DOHH2 (cell line): ENCODE results near the gene SYNPO2.

Source experiments
- H3F3A ChIP-seq: fragments of 200-600 bp; sonication (generic), shearing (Covaris generic); 2 replicates; pipeline ENCODE4 v1.6.0; 2016; ENCODE audit warnings: antibody characterized with exemption, mild to moderate bottlenecking; ENCODE audit not compliant: control insufficient read depth, insufficient read depth
- H3K27ac ChIP-seq: fragments of 200-600 bp; sonication (generic); 2 replicates; pipeline ENCODE4 v1.5.1; 2014; ENCODE audit warnings: low read depth, mild to moderate bottlenecking, low read length, moderate library complexity
- H3K27me3 ChIP-seq: fragments of 200-600 bp; sonication (generic); 2 replicates; pipeline ENCODE4 v1.6.1; 2014; ENCODE audit warnings: mild to moderate bottlenecking, low read length, mixed read lengths; ENCODE audit not compliant: control insufficient read depth
- H3K36me3 ChIP-seq: fragments of 200-600 bp; sonication (generic); 2 replicates; pipeline ENCODE4 v1.6.1; 2014; ENCODE audit warnings: mild to moderate bottlenecking, low read length, moderate library complexity, mixed read lengths; ENCODE audit not compliant: control insufficient read depth
- H3K4me1 ChIP-seq: fragments of 200-600 bp; sonication (generic); 2 replicates; pipeline ENCODE4 v1.6.1; 2014; ENCODE audit warnings: mild to moderate bottlenecking, low read length, mixed read lengths; ENCODE audit not compliant: control insufficient read depth
- H3K4me2 ChIP-seq: fragments of 200-600 bp; sonication (generic); 2 replicates; pipeline ENCODE4 v1.6.0; 2014; ENCODE audit warnings: mild to moderate bottlenecking, low read length, moderate library complexity
- H3K4me3 ChIP-seq: fragments of 200-600 bp; sonication (generic); 2 replicates; pipeline ENCODE4 v1.5.1; 2014; ENCODE audit warnings: mild to moderate bottlenecking, low read length, mixed read lengths
- H3K79me2 ChIP-seq: fragments of 200-600 bp; sonication (generic); 2 replicates; pipeline ENCODE4 v1.6.1; 2014; ENCODE audit warnings: mild to moderate bottlenecking, low read length, mixed read lengths; ENCODE audit not compliant: control insufficient read depth
- H3K9me2 ChIP-seq: fragments of 200-600 bp; sonication (generic); replicated peaks from 2 replicates; pipeline ENCODE4 v1.6.1; 2014; ENCODE audit warnings: mild to moderate bottlenecking, low read length, mixed read lengths; ENCODE audit not compliant: control insufficient read depth
- H3K9me3 ChIP-seq: fragments of 200-600 bp; sonication (generic); 2 replicates; pipeline ENCODE4 v1.6.1; 2014; ENCODE audit warnings: antibody characterized with exemption, low read length, mixed read lengths; ENCODE audit not compliant: control insufficient read depth, insufficient read depth
- H4K20me1 ChIP-seq: fragments of 200-600 bp; sonication (generic); 2 replicates; pipeline ENCODE4 v1.6.0; 2014; ENCODE audit warnings: low read depth, mild to moderate bottlenecking, antibody characterized with exemption, low read length, moderate library complexity; ENCODE audit not compliant: control insufficient read depth, insufficient read depth
- CTCF ChIP-seq: fragments of 200-600 bp; sonication (generic); IDR thresholded peaks from one replicate; pipeline ENCODE4 v1.5.1; 2014; ENCODE audit warnings: antibody characterized with exemption, mild to moderate bottlenecking, low read depth, low read length; ENCODE audit not compliant: poor library complexity, severe bottlenecking
- EZH2phosphoT487 ChIP-seq: fragments of 200-600 bp; sonication (generic); IDR thresholded peaks from 2 replicates; pipeline ENCODE4 v1.6.1; 2017; ENCODE audit warnings: borderline replicate concordance, mild to moderate bottlenecking, antibody characterized with exemption, low read length, moderate library complexity, mixed read lengths

SYNPO2 gene

GRCh38 chr4:118988635-118988972, 100.0 kb downstream of the SYNPO2 start:
- Histone ChIP-seq H3K4me3 (peak overlapping the region; percentile 40), H3K79me2 (no peaks in the 10 kb centered on the region), H3F3A (peaks cover 24% of the 10 kb centered on the region), H3K27ac (peak overlapping the region; percentile 92), H3K4me2 (peak overlapping the region; percentile 56), H4K20me1 (no peaks in the 10 kb centered on the region), H3K27me3 (no peaks in the 10 kb centered on the region), H3K4me1 (peaks cover 94% of the 10 kb centered on the region), H3K9me2 (no peaks in the 10 kb centered on the region), H3K36me3 (peaks cover 18% of the 10 kb centered on the region), H3K9me3 (peaks cover 7% of the 10 kb centered on the region; the same call in 1 of the 2 replicates)
- TF ChIP-seq EZH2phosphoT487 (no peak), CTCF (no peak)

GRCh38 chr4:118989098-118990080, 100.7 kb downstream of the SYNPO2 start:
- Histone ChIP-seq H3K4me3 (peak overlapping the region; percentile 40), H3K27me3 (no peaks in the 10 kb centered on the region), H4K20me1 (no peaks in the 10 kb centered on the region), H3F3A (peaks cover 26% of the 10 kb centered on the region), H3K4me1 (peaks cover 91% of the 10 kb centered on the region), H3K36me3 (peaks cover 18% of the 10 kb centered on the region), H3K9me2 (no peaks in the 10 kb centered on the region), H3K27ac (peak overlapping the region; percentile 92), H3K9me3 (peaks cover 7% of the 10 kb centered on the region; the same call in 1 of the 2 replicates), H3K79me2 (no peaks in the 10 kb centered on the region), H3K4me2 (peak overlapping the region; percentile 56)
- no peak for TF ChIP-seq EZH2phosphoT487
- TF ChIP-seq CTCF: no peak

GRCh38 chr4:118991686-118992085, 103.0 kb downstream of the SYNPO2 start:
- Histone ChIP-seq H3K36me3 (peaks cover 4% of the 10 kb centered on the region; the same call in 1 of the 2 replicates), H3K4me2 (peak overlapping the region; percentile 57), H4K20me1 (no peaks in the 10 kb centered on the region)

More at GRCh38 chr4:118991686-118992085, 103.0 kb downstream of the SYNPO2 start:
- Histone ChIP-seq H3K9me3 (no peaks in the 10 kb centered on the region), H3K4me3 (peak overlapping the region; percentile 41), H3K27me3 (no peaks in the 10 kb centered on the region), H3K27ac (peak overlapping the region; percentile 92), H3F3A (peaks cover 26% of the 10 kb centered on the region), H3K79me2 (no peaks in the 10 kb centered on the region), H3K4me1 (peaks cover 78% of the 10 kb centered on the region), H3K9me2 (no peaks in the 10 kb centered on the region)
- no peak for TF ChIP-seq EZH2phosphoT487
- TF ChIP-seq CTCF: no peak
